ENCODE measurements around the gene HSPB2. TPM values are rescaled to one million over a fixed set of nuclear protein-coding genes. Genes with fewer than 3 reads are reported as not detected.
"Not testable (repeated sequence)": the region's sequence is repeated elsewhere in the genome, so short reads cannot be mapped to it uniquely, and the experiment has no call there.

Gene HSPB2
- total RNA-seq, 2 experiments from 2014 or later: not detected

DNA sequence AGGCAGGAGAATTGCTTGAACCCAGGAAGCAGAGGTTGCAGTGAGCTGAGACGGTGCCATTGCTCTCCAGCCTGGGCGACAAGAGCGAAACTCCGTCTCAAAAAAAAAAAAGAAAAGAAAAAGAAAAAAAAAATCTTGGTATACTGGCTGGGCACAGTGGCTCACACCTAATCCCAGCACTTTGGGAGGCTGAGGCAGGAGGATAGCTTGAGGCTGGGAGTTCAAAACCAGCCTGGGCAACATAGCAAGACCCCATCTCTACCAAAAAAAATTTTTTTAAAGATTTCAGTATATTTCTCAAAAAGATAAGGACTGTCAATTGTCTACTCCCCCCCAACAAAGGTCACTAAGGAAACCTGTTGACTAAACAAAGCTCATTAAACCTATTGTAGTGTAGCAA lies 27.5 kb upstream of the HSPB2 start:
- peaks cover 17% of the 10 kb centered on the region for H3K4me1 Mint-ChIP-seq
- DNase-seq; H3K27ac Mint-ChIP-seq; H3K4me3 Mint-ChIP-seq; ATAC-seq; POLR2A ChIA-PET; H3K9me3 Mint-ChIP-seq (ENCODE audit: low read depth); H3K36me3 Mint-ChIP-seq (ENCODE audit: low read depth); intact Hi-C loops (cut with DNase I, micrococcal nuclease); H3K27me3 Mint-ChIP-seq: not testable (repeated sequence)
- CTCF ChIA-PET: interaction anchor here (0.6 to 1.9 kb wide), 5 partner anchors 13 to 1443 kb away, joined by 3 to 8 read pairs (median 3); no protein-coding TSS in a partner anchor

GRCh38 chr11:111886032-111886431 lies 26.5 kb upstream of the HSPB2 start:
- DNase-seq (no peak), ATAC-seq (no peak)
- peaks cover 9% of the 10 kb centered on the region for H3K4me1 Mint-ChIP-seq
- H3K27ac Mint-ChIP-seq: no peak overlapping the region
- peaks cover 2% of the 10 kb centered on the region for H3K36me3 Mint-ChIP-seq (ENCODE audit: low read depth)
- ChIA-PET CTCF (interaction anchor here (1.3 to 1.9 kb wide), 2 partner anchors 16 to 46 kb away, joined by 3 to 8 read pairs; no protein-coding TSS in a partner anchor), POLR2A (no interaction called here)
- H3K27me3 Mint-ChIP-seq: no peaks in the 10 kb centered on the region
- H3K9me3 Mint-ChIP-seq (ENCODE audit: low read depth): no peaks in the 10 kb centered on the region
- intact Hi-C loops (cut with DNase I, micrococcal nuclease): no loop called here
- H3K4me3 Mint-ChIP-seq: no peak overlapping the region

DNA sequence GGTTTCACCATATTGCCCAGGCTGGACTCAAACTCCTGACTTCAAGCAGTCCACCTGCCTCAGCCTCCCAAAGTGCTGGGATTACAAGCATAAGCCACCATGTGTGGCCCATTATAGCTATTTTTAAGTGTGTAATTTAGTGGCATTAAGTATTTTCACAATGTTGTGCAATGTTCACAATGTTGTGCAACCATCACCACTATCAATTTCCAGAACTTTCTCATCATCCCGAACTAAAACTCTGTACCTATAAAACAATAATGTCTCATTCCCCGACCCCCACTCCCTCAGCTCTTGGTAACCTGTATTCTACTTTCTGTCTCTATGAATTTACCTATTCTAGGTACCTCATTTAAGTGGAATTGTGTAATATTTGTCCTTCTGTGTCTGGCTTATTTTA lies 25.7 kb upstream of the HSPB2 start:
- intact Hi-C loops (cut with DNase I, micrococcal nuclease): no loop called here
- Mint-ChIP-seq H3K4me3 (no peak overlapping the region), H3K4me1 (peaks cover under 1% of the 10 kb centered on the region), H3K27me3 (no peaks in the 10 kb centered on the region), H3K36me3 (ENCODE audit: low read depth) (peaks cover 2% of the 10 kb centered on the region), H3K27ac (no peak overlapping the region), H3K9me3 (ENCODE audit: low read depth) (no peaks in the 10 kb centered on the region)
- CTCF ChIA-PET: interaction anchor here (0.6 to 1.9 kb wide), 3 partner anchors 17 to 60 kb away, joined by 3 to 8 read pairs (median 3); no protein-coding TSS in a partner anchor
- ATAC-seq (no peak), DNase-seq (no peak)
- POLR2A ChIA-PET: no interaction called here

DNA sequence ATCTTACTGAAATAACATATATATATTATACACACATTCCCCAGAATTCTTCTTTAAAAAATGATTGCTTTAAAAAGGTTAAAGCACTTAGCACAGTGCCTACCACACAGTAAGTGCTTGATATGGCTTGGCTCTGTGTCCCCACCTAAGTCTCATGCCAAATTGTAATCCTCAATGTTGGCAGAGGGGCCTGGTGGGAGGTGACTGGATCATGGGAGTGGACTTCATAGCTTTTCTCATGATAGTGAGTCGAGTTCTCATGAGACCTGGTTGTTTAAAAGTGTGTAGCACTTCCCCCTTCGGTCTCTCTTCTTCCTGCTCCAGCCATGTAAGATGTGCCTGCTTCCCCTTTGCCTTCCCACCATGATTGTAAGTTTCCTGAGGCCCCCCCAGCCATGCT lies 7.1 kb upstream of the HSPB2 start:
- no peak overlapping the region for H3K27ac Mint-ChIP-seq
- ChIA-PET POLR2A (no interaction called here), CTCF (interaction anchor here (0.5 to 1.3 kb wide), 2 partner anchors 9 to 21 kb away, joined by 3 to 4 read pairs; no protein-coding TSS in a partner anchor)
- H3K9me3 Mint-ChIP-seq (ENCODE audit: low read depth): peaks cover 4% of the 10 kb centered on the region
- no peak overlapping the region for H3K4me3 Mint-ChIP-seq
- ATAC-seq: no peak
- no peak for DNase-seq
- H3K4me1 Mint-ChIP-seq: no peaks in the 10 kb centered on the region
- intact Hi-C loops (cut with DNase I, micrococcal nuclease): no loop called here
- H3K27me3 Mint-ChIP-seq: peaks cover 3% of the 10 kb centered on the region
- peaks cover 2% of the 10 kb centered on the region for H3K36me3 Mint-ChIP-seq (ENCODE audit: low read depth)

DNA sequence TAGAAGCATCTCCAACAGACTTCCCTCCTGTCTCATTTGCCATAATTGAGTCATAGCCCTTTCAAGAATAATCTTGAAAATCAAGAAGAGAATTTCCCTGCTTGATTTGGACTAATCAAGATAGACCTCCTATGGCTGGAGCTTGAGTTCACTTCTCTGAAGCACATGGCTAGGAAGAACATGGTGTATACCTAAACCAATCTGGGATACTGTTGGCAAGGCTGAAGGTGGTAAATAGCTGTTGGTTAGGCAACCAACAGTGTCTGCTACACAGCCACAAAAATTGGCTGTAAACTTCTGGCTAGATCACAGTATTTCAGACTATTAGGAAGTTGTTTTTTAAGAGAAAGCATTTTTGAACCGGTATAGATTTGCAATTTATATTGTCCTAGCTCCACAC lies 5.9 kb upstream of the HSPB2 start:
- ATAC-seq (no peak), DNase-seq (no peak)
- ChIA-PET POLR2A (no interaction called here), CTCF (interaction anchor here (1.3 kb wide), 1 partner anchor 20 kb away, joined by 4 read pairs; no protein-coding TSS in a partner anchor)
- Mint-ChIP-seq H3K27me3 (peaks cover 13% of the 10 kb centered on the region), H3K4me1 (no peaks in the 10 kb centered on the region), H3K36me3 (ENCODE audit: low read depth) (peaks cover 2% of the 10 kb centered on the region), H3K9me3 (ENCODE audit: low read depth) (peaks cover 4% of the 10 kb centered on the region), H3K4me3 (no peak overlapping the region), H3K27ac (no peak overlapping the region)
- intact Hi-C loops (cut with DNase I, micrococcal nuclease): no loop called here

DNA sequence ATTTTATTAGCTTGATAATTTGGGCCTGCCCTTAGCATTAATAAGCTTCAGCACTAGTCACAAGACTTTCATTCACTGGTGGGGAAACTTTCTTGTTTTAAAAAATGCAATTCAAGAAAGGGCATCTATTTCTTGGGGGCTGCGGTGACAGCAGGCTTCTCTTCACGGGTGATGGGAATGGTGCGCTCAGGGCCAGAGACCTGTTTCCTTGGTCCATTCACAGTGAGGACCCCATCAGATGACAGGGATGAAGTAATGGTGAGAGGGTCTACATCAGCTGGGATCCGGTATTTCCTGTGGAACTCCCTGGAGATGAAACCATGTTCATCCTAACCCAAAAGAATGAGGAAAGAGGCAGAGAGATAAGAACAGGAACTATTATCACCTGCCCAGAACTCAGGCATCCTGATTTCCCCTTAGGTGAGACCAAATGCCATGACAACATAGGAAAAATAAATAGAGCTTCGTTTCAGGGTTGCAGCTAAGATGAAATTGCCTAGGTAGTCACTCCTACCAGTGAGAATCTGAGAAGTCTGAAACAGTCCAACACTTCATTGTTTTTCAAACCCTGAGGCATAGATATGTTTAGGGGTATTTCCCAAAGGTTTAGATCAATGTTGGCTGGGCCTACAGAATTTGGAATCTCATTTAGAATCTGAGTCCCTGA lies 3.8 kb upstream of the HSPB2 start:
- Mint-ChIP-seq H3K4me3 (no peak overlapping the region), H3K9me3 (ENCODE audit: low read depth) (peaks cover 4% of the 10 kb centered on the region), H3K27ac (no peak overlapping the region), H3K36me3 (ENCODE audit: low read depth) (peaks cover 2% of the 10 kb centered on the region), H3K27me3 (peaks cover 19% of the 10 kb centered on the region), H3K4me1 (no peaks in the 10 kb centered on the region)
- intact Hi-C loops (cut with DNase I, micrococcal nuclease): no loop called here
- ChIA-PET CTCF (interaction anchor here (1.0 kb wide), 1 partner anchor 38 kb away, joined by 3 read pairs; no protein-coding TSS in a partner anchor), POLR2A (interaction anchor here (0.6 kb wide), 1 partner anchor 115 kb away, joined by 11 read pairs; no protein-coding TSS in a partner anchor)
- no peak for DNase-seq
- ATAC-seq: no peak

- Mint-ChIP-seq H3K4me1 (no peaks in the 10 kb centered on the region), H3K27me3 (peaks cover 24% of the 10 kb centered on the region), H3K4me3 (no peak overlapping the region), H3K27ac (no peak overlapping the region), H3K9me3 (ENCODE audit: low read depth) (peaks cover 4% of the 10 kb centered on the region), H3K36me3 (ENCODE audit: low read depth) (peaks cover 2% of the 10 kb centered on the region)
- DNase-seq (no peak), ATAC-seq (no peak)
- intact Hi-C loops (cut with DNase I, micrococcal nuclease): no loop called here
- ChIA-PET CTCF (interaction anchor here (1.0 kb wide), 1 partner anchor 39 kb away, joined by 3 read pairs; no protein-coding TSS in a partner anchor), POLR2A (no interaction called here)
Observed at GRCh38 chr11:111909378-111909777, 3.2 kb upstream of the HSPB2 start.

GRCh38 chr11:111910676-111911562 lies 1.6 kb upstream of the HSPB2 start:
- H3K4me3 Mint-ChIP-seq: no peak overlapping the region
- H3K4me1 Mint-ChIP-seq: no peaks in the 10 kb centered on the region
- peaks cover 28% of the 10 kb centered on the region for H3K27me3 Mint-ChIP-seq
- ATAC-seq: no peak
- H3K36me3 Mint-ChIP-seq (ENCODE audit: low read depth): no peaks in the 10 kb centered on the region
- no peak for DNase-seq
- H3K9me3 Mint-ChIP-seq (ENCODE audit: low read depth): no peaks in the 10 kb centered on the region
- intact Hi-C loops (cut with DNase I, micrococcal nuclease): no loop called here
- ChIA-PET CTCF (interaction anchor here (0.6 to 1.1 kb wide), 3 partner anchors 22 to 389 kb away, joined by 3 read pairs; no protein-coding TSS in a partner anchor), POLR2A (no interaction called here)
- H3K27ac Mint-ChIP-seq: no peak overlapping the region

DNA sequence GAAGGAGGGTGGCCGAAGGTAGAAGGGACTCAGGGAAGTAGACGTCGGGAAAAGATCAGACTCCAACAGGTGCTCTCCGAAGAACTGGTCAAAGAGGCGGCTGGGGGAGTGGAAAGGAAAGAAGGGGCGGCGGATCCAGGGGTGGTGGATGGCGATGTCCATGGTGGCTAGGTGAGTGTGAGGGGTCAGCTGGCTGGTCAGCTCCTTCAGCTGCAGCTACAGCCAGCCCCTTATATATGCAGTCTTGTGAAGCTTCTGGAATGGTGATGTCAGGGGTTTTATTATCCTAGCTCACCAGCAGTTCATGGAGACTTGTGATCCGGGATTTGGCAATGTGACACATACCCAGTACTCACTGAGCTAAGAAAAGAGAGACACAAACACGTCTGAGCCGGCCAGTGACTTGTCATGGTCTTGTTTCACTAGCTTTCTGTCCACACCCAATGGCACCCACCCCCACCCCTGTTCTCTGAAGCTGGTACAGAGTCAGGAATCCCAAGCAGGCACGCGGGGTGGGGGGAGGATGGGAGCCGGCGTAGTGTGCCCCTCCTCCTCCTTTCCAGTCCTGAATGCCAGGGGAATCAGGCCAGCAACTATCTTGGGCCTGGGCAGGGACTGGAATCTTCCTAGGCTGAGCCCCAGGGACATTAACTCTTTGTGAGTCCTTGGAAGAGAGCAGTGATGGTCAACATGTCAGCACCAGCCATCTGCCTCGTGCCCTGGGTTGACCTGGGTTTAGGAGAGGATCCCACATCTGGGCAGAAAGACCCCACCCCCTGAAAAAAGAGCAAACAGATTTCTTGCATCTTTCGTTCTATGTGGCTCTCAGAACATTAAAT lies 752 bp upstream of the HSPB2 start, which contains the start of gene CRYAB:
CRYAB (minus strand) TSS at position 208 of the 839 bp plus-strand sequence; CDS start at position 162, 46 bp downstream.
- DNase-seq (no peak), ATAC-seq (no peak)
- no peaks in the 10 kb centered on the region for H3K36me3 Mint-ChIP-seq (ENCODE audit: low read depth)
- no peak within 1 kb of the TSS for H3K27ac Mint-ChIP-seq
- no peaks in the 10 kb centered on the region for H3K4me1 Mint-ChIP-seq
- POLR2A ChIA-PET: no interaction called here
- intact Hi-C loops (cut with DNase I, micrococcal nuclease): no loop called here
- CTCF ChIA-PET: interaction anchor here (0.5 to 1.1 kb wide), 3 partner anchors 21 to 142 kb away, joined by 3 read pairs; no protein-coding TSS in a partner anchor
- no peak within 1 kb of the TSS for H3K4me3 Mint-ChIP-seq
- no peaks in the 10 kb centered on the region for H3K9me3 Mint-ChIP-seq (ENCODE audit: low read depth)
- H3K27me3 Mint-ChIP-seq: peaks cover 34% of the 10 kb centered on the region

- ChIA-PET POLR2A (no interaction called here), CTCF (interaction anchor here (1.1 kb wide), 1 partner anchor 11 kb away, joined by 4 read pairs; no protein-coding TSS in a partner anchor)
- no peak overlapping the region for H3K27ac Mint-ChIP-seq
- ATAC-seq (no peak), DNase-seq (no peak)
- H3K36me3 Mint-ChIP-seq (ENCODE audit: low read depth): no peaks in the 10 kb centered on the region
- H3K27me3 Mint-ChIP-seq: peaks cover 34% of the 10 kb centered on the region
- H3K9me3 Mint-ChIP-seq (ENCODE audit: low read depth): no peaks in the 10 kb centered on the region
- no peak overlapping the region for H3K4me3 Mint-ChIP-seq
- intact Hi-C loops (cut with DNase I, micrococcal nuclease): no loop called here
- H3K4me1 Mint-ChIP-seq: no peaks in the 10 kb centered on the region
Observed at GRCh38 chr11:111913031-111913861, 712 bp downstream of the HSPB2 start.
